ENCODE results near the gene RFX1.

RFX1 gene

DNA sequence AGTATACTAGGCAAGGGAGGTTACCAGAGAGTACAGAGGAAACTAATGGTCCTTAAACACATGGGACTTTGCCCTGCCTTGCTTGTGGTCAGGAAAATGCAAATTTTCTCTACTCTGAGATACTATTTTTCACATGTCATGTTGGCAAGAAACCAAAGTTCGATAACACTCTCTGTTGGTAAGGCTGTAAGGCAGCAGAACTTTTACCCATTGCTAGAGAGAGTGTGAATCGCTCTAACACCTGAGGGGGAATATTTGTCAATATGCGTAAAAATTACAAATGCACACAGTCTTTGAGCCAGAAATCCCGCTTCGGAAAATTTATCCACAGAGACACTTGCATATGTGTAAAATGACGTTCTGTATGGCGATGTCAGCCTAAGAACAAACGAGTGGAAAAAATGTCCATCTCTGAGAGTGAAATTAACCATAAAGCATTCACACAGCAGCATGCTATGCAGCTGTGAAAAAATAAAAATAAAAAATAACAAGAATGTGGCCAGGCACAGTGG is 9.5 kb upstream of the RFX1 start:
- POLR2A ChIA-PET, result interaction anchor here (0.7 to 2.2 kb wide), 2 partner anchors 9 to 1270 kb away, joined by 4 to 6 read pairs; partner anchors contain the start of gene RFX1
- TF ChIP-seq ZNF837 (tag by site-specific recombination; IDR thresholded peaks at IDR 0.05) (no peak), ZNF664 (tag by site-specific recombination; IDR thresholded peaks at IDR 0.05) (peak; percentile 70; the same call in 1 of the 2 replicates), ZNF274 (IDR thresholded peaks at IDR 0.05; ENCODE audit: low read length) (no peak), ZNF274 (tag by site-specific recombination; IDR thresholded peaks at IDR 0.05; ENCODE audit: borderline replicate concordance) (no peak), ZBTB17 (tag by site-specific recombination; IDR thresholded peaks at IDR 0.05) (peak; percentile 67), PRDM6 (tag by site-specific recombination; IDR thresholded peaks at IDR 0.05) (0 out of 2 replicates have a peak, but pooled peaks have one; percentile 13)
- Histone ChIP-seq H3K4me3 (ENCODE audit: low read depth, low read length) (no peak overlapping the region), H3K4me1 (ENCODE audit: control insufficient read depth, insufficient read depth, low read length) (no peaks in the 10 kb centered on the region), H3K36me3 (ENCODE audit: control insufficient read depth in 2 of 2, insufficient read depth in 1 of 2, low read length in 2 of 2) (no peaks in the 10 kb centered on the region), H3K27ac (ENCODE audit: extremely low read depth, low read depth, low read length) (no peak overlapping the region), H3K9me3 (ENCODE audit: control insufficient read depth, insufficient read depth, low read depth, low read length) (no peaks in the 10 kb centered on the region)
- CTCF ChIA-PET, result interaction anchor here (0.6 to 0.9 kb wide), 2 partner anchors 13 to 16 kb away, joined by 3 read pairs; partner anchors contain the start of gene IL27RA

GRCh38 chr19:14012378-14012915 is 6.3 kb upstream of the RFX1 start:
- H3K4me3 ChIP-seq (ENCODE audit: low read depth, low read length), result no peak overlapping the region
- peak overlapping the region; percentile 7; the same call in 1 of the 2 replicates for H3K27ac ChIP-seq (ENCODE audit: extremely low read depth, low read depth, low read length)
- CTCF ChIA-PET, result no interaction called here
- POLR2A ChIA-PET, result no interaction called here
- no peaks in the 10 kb centered on the region for H3K4me1 ChIP-seq (ENCODE audit: control insufficient read depth, insufficient read depth, low read length)
- H3K9me3 ChIP-seq (ENCODE audit: control insufficient read depth, insufficient read depth, low read depth, low read length), result no peaks in the 10 kb centered on the region
- H3K36me3 ChIP-seq (ENCODE audit: control insufficient read depth in 2 of 2, insufficient read depth in 1 of 2, low read length in 2 of 2), result no peaks in the 10 kb centered on the region
- TF ChIP-seq ZNF558 (tag by site-specific recombination; IDR thresholded peaks at IDR 0.05) (peak; percentile 98), WT1 (tag by site-specific recombination; IDR thresholded peaks at IDR 0.05) (0 out of 2 replicates have a peak, but pooled peaks have one; percentile 26), ZNF843 (tag by site-specific recombination; IDR thresholded peaks at IDR 0.05) (0 out of 2 replicates have a peak, but pooled peaks have one; percentile 22), OSR2 (tag by site-specific recombination; IDR thresholded peaks at IDR 0.05) (peak; percentile 47; the same call in 1 of the 2 replicates), ZNF16 (tag by site-specific recombination; IDR thresholded peaks at IDR 0.05; ENCODE audit: low read depth) (no peak), PRDM6 (tag by site-specific recombination; IDR thresholded peaks at IDR 0.05) (peak; percentile 90), OVOL3 (tag by site-specific recombination; IDR thresholded peaks at IDR 0.05) (0 out of 2 replicates have a peak, but pooled peaks have one; percentile 17), FEZF1 (tag by site-specific recombination; IDR thresholded peaks at IDR 0.05) (0 out of 2 replicates have a peak, but pooled peaks have one; percentile 22)
- TF ChIP-seq, protein P1, sequence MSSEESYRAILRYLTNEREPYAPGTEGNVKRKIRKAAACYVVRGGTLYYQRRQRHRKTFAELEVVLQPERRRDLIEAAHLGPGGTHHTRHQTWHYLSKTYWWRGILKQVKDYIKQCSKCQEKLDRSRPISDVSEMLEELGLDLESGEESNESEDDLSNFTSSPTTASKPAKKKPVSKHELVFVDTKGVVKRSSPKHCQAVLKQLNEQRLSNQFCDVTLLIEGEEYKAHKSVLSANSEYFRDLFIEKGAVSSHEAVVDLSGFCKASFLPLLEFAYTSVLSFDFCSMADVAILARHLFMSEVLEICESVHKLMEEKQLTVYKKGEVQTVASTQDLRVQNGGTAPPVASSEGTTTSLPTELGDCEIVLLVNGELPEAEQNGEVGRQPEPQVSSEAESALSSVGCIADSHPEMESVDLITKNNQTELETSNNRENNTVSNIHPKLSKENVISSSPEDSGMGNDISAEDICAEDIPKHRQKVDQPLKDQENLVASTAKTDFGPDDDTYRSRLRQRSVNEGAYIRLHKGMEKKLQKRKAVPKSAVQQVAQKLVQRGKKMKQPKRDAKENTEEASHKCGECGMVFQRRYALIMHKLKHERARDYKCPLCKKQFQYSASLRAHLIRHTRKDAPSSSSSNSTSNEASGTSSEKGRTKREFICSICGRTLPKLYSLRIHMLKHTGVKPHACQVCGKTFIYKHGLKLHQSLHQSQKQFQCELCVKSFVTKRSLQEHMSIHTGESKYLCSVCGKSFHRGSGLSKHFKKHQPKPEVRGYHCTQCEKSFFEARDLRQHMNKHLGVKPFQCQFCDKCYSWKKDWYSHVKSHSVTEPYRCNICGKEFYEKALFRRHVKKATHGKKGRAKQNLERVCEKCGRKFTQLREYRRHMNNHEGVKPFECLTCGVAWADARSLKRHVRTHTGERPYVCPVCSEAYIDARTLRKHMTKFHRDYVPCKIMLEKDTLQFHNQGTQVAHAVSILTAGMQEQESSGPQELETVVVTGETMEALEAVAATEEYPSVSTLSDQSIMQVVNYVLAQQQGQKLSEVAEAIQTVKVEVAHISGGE (tag by site-specific recombination; conservative IDR thresholded peaks at IDR 0.05; ENCODE audit: low read depth), result no peak
